Endodermal cell (in vitro differentiated cells): ENCODE measurements around the gene MUSK. TPM values are rescaled to one million over a fixed set of nuclear protein-coding genes. Genes with fewer than 3 reads are reported as not detected.

Experiments used
- DNase-seq: peaks from one replicate; pipeline ENCODE4 v3.0.0-alpha.2; 2017
- H3K27ac ChIP-seq: 2 replicates; pipeline ENCODE4 v1.5.1; 2013; ENCODE audit warnings: mild to moderate bottlenecking, low read depth, low read length, moderate library complexity
- H3K27me3 ChIP-seq: 2 replicates; pipeline ENCODE4 v1.6.1; 2013; ENCODE audit warnings: mild to moderate bottlenecking, low read length, moderate library complexity; ENCODE audit not compliant: insufficient read depth, control insufficient read depth, poor library complexity, severe bottlenecking
- H3K36me3 ChIP-seq: 2 replicates; pipeline ENCODE4 v1.7.0; 2013; ENCODE audit warnings: mild to moderate bottlenecking, low read length, moderate library complexity; ENCODE audit not compliant: control insufficient read depth, insufficient read depth
- H3K4me1 ChIP-seq: one replicate; pipeline ENCODE4 v1.7.0; 2013; ENCODE audit warnings: low read length; ENCODE audit not compliant: control insufficient read depth, insufficient read depth
- H3K4me3 ChIP-seq: 2 replicates; pipeline ENCODE4 v1.5.1; 2013; ENCODE audit warnings: mild to moderate bottlenecking, low read length, moderate library complexity
- H3K9ac ChIP-seq: 2 replicates; pipeline ENCODE4 v1.6.1; 2013; ENCODE audit warnings: mild to moderate bottlenecking, low read length, moderate library complexity; ENCODE audit not compliant: poor library complexity, severe bottlenecking; ENCODE audit errors: extremely low read depth
- H3K9me3 ChIP-seq: 2 replicates; pipeline ENCODE4 v1.6.1; 2013; ENCODE audit warnings: mild to moderate bottlenecking, low read length, moderate library complexity; ENCODE audit not compliant: control insufficient read depth
- H3K27ac Mint-ChIP-seq: 2 replicates; pipeline ENCODE4 v1.8.0; 2020; ENCODE audit warnings: mixed read lengths
- H3K27me3 Mint-ChIP-seq: 2 replicates; pipeline ENCODE4 v1.8.0; 2021; ENCODE audit warnings: mild to moderate bottlenecking, mixed read lengths; ENCODE audit not compliant: insufficient read depth
- H3K36me3 Mint-ChIP-seq: 2 replicates; pipeline ENCODE4 v1.8.0; 2020; ENCODE audit warnings: low read depth, mixed read lengths
- H3K4me1 Mint-ChIP-seq: 2 replicates; pipeline ENCODE4 v1.8.0; 2020; ENCODE audit warnings: mixed read lengths
- H3K4me3 Mint-ChIP-seq: 2 replicates; pipeline ENCODE4 v1.8.0; 2020; ENCODE audit warnings: mild to moderate bottlenecking, moderate library complexity, mixed read lengths
- H3K9me3 Mint-ChIP-seq: 2 replicates; pipeline ENCODE4 v1.8.0; 2020; ENCODE audit warnings: mild to moderate bottlenecking, mixed read lengths
- WGBS, 2 experiments: methylation state at CpG; one replicate each; pipeline versions ENCODE4 v1.1.5 to v1.1.7; 2013; ENCODE audit warnings: missing lambda C conversion rate in 2 of 2, mixed read lengths in 1 of 2; ENCODE audit not compliant: insufficient coverage in 1 of 2, insufficient read length in 1 of 2; 5-methylcytosine and 5-hydroxymethylcytosine counted together
- total RNA-seq, 2 donors: library from RNA; stranded (reverse); fragmentation: NEBNext Ultra II Directional in 1 of 2; extraction: Animal tissue kit (Norgen Biotek cat#: 25700) in 1 of 2; gene quantifications; 2 replicates in 1 of 2; 3 replicates in 1 of 2; pipeline ENCODE4 v1.2.1, GENCODE V29; 2021
- TF ChIP-seq, protein P1 (sequence below): fragments of 200-600 bp; sonication (generic); conservative IDR thresholded peaks from 2 replicates; pipeline ENCODE4 v1.5.0; 2021; ENCODE audit warnings: antibody characterized with exemption, mild to moderate bottlenecking

MUSK gene
- total RNA-seq, 2 donors from 2014 or later = not detected

DNA sequence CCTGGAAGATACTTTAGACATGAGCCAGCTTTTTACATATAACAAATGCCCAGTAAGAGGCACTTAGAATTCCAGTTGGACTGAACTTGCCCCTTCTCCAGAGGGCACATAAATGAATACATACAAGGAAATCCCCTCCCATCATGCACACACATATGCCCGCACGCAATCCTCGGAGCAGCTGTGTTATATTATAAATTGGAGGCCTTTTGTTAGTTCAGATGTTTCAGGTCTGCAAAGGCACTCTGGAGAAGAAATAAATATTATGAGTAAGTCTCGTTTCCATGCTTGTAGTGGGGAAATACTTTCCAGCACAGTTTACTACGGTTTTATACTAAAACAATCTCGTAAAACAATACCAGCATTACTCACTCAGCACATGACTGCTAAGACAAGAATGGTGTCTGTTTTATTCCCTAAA is 17.6 kb upstream of the MUSK start:
- TF ChIP-seq, protein P1, sequence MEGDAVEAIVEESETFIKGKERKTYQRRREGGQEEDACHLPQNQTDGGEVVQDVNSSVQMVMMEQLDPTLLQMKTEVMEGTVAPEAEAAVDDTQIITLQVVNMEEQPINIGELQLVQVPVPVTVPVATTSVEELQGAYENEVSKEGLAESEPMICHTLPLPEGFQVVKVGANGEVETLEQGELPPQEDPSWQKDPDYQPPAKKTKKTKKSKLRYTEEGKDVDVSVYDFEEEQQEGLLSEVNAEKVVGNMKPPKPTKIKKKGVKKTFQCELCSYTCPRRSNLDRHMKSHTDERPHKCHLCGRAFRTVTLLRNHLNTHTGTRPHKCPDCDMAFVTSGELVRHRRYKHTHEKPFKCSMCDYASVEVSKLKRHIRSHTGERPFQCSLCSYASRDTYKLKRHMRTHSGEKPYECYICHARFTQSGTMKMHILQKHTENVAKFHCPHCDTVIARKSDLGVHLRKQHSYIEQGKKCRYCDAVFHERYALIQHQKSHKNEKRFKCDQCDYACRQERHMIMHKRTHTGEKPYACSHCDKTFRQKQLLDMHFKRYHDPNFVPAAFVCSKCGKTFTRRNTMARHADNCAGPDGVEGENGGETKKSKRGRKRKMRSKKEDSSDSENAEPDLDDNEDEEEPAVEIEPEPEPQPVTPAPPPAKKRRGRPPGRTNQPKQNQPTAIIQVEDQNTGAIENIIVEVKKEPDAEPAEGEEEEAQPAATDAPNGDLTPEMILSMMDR = no peak
- H3K4me3 ChIP-seq = no peak overlapping the region
- no peaks in the 10 kb centered on the region for H3K36me3 ChIP-seq
- no peaks in the 10 kb centered on the region for H3K36me3 Mint-ChIP-seq
- H3K9me3 Mint-ChIP-seq = no peaks in the 10 kb centered on the region
- H3K27me3 ChIP-seq = no peaks in the 10 kb centered on the region
- H3K9ac ChIP-seq = no peak overlapping the region
- H3K4me3 Mint-ChIP-seq = no peak overlapping the region
- H3K4me1 ChIP-seq = no peaks in the 10 kb centered on the region
- no peak overlapping the region for H3K27ac Mint-ChIP-seq
- no peak overlapping the region for H3K27ac ChIP-seq
- H3K9me3 ChIP-seq = no peaks in the 10 kb centered on the region
- 92 to 100% methylated on average over 2 to 6 of the region's 6 CpGs for WGBS, 2 experiments
- H3K27me3 Mint-ChIP-seq = no peaks in the 10 kb centered on the region
- no peak for DNase-seq
- H3K4me1 Mint-ChIP-seq = peaks cover 7% of the 10 kb centered on the region

DNA sequence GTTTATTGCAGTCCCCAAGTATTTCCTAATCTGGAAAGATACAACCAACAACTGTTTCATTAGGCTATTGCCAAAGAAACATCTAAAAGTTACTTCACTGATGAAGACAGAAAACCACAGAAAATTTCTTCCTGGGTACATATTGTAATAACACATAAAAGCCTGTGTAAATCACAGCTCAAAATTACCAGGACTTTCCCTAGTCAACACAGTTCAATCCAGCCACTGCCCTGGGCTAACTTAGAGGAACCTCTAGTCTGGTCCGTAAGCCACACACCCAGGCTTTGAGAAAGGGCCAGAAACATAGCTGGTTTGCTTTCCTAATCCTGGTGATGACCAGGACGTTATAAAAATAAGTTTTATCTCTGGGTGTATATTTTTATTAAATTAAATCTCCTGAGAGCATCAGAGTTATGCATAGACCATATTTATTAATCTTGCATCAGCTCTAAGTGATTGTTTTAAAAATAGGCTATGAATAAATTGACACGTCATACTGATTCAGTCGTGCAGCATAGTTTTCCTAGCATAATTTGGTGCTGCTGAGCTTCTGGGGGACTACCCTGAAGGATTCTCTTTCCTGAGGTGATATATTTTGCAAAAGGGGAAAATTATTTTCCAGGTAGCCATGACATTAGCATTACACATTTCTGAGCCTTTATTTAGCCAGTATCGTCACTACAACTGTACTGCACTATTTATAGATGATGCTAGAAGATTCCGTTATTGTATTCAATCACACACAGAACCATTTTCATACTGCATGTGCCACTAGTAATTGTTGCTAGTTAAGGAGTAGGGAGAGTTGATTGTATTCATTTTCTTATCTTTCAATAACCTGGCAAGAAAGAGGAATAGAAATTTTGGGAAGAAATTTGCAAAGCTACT is 12.6 kb upstream of the MUSK start:
- Histone ChIP-seq H3K36me3 (no peaks in the 10 kb centered on the region), H3K27ac (no peak overlapping the region), H3K27me3 (no peaks in the 10 kb centered on the region), H3K4me1 (no peaks in the 10 kb centered on the region), H3K4me3 (no peak overlapping the region), H3K9ac (no peak overlapping the region), H3K9me3 (no peaks in the 10 kb centered on the region)
- Mint-ChIP-seq H3K4me3 (no peak overlapping the region), H3K4me1 (peaks cover 6% of the 10 kb centered on the region), H3K36me3 (no peaks in the 10 kb centered on the region), H3K9me3 (peaks cover 3% of the 10 kb centered on the region), H3K27me3 (no peaks in the 10 kb centered on the region), H3K27ac (no peak overlapping the region)
- DNase-seq = no peak
- TF ChIP-seq, protein P1 = no peak
- WGBS, 2 experiments = 93% methylated on average over 6 of the region's 6 CpGs; no CpG with 5 or more reads in 1 of the 2 experiments

DNA sequence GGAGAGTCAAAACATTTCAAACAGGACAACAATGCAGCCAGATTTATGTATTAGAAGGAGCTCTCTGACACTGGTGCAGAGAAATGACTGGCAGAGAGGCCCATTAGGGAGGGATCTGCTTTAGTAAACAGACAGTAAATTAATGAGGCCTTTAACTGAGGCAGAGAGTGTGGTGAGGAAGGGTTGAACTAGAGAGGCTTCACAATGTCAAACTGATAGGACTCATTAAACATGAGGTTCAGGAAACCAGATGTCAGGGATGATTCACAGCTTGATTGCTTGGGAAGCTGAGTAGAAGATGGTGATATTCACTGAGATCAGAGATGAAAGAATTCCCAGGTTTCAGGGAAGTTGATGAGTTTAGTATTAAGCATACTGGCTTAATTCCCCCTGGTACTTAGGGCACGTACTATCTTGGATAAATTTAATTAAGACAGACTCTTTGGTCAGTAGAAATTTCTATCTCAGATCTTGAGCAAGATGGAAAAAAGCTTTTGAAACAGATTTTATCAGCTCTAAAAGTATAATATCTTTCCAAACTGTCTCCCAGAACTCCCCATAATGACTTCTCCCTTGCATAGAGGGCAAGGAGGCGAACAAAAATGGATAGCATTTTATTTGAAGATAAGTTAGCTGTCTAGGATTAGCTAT is 8.6 kb upstream of the MUSK start:
- Mint-ChIP-seq H3K36me3 (no peaks in the 10 kb centered on the region), H3K9me3 (peaks cover 3% of the 10 kb centered on the region), H3K27me3 (no peaks in the 10 kb centered on the region), H3K27ac (no peak overlapping the region), H3K4me1 (no peaks in the 10 kb centered on the region), H3K4me3 (no peak overlapping the region)
- Histone ChIP-seq H3K9me3 (no peaks in the 10 kb centered on the region), H3K9ac (no peak overlapping the region), H3K27me3 (no peaks in the 10 kb centered on the region), H3K4me3 (no peak overlapping the region), H3K27ac (no peak overlapping the region), H3K36me3 (no peaks in the 10 kb centered on the region), H3K4me1 (no peaks in the 10 kb centered on the region)
- 80 to 94% methylated on average over 1 to 2 of the region's 2 CpGs for WGBS, 2 experiments
- TF ChIP-seq, protein P1 = no peak
- DNase-seq = no peak
